A549 (cell line): ENCODE data around the gene RAMP1. TPM values are rescaled to one million over a fixed set of nuclear protein-coding genes. Genes with fewer than 3 reads are reported as not detected.

ENCODE experiments used
- ATAC-seq, 2 experiments: fragments of 200-7000 bp in 1 of 2; fragments of >200 bp in 1 of 2; cut with Nextera tagmentation in 1 of 2; cut with Tn5 transposase in 1 of 2; 3 replicates each; pipeline versions ENCODE4 v1.8.0 to v1.9.1; 2018 to 2020; ENCODE audit warnings: mild to moderate bottlenecking in 1 of 2, moderate library complexity in 1 of 2
- CTCF ChIA-PET: fragments of 300-600 bp; sonication (Branson Sonifier 250); formaldehyde crosslinking; extraction: SDS; loops from one replicate; lab custom pipeline; 2021; ENCODE audit warnings: antibody characterized with exemption, inconsistent platforms; lab: Yijun Ruan, JAX
- POLR2A ChIA-PET: fragments of 350-600 bp; formaldehyde crosslinking; extraction: SDS; loops from one replicate; lab custom pipeline; 2021; ENCODE audit warnings: antibody characterized with exemption, inconsistent platforms; lab: Yijun Ruan, JAX
- DNase-seq, 2 experiments: peaks; one replicate each; pipeline versions ENCODE4 v3.0.0 to v3.0.0-alpha.2; 2011 to 2016; ENCODE audit warnings: low read depth in 1 of 2, low spot score in 1 of 2
- FAIRE-seq: peaks from 2 replicates; lab custom pipeline; 2011; peaks lifted over from hg19 to GRCh38; lab: Jason Lieb, UNC
- H3K27ac ChIP-seq, 2 experiments: fragments of >200 bp; sonication (Bioruptor Twin); formaldehyde crosslinking; 3 replicates each; pipeline ENCODE4 v1.5.1; 2016 to 2017
- H3K4me1 ChIP-seq: fragments of >200 bp; sonication (Bioruptor Twin); formaldehyde crosslinking; 3 replicates; pipeline ENCODE4 v1.6.1; 2016
- H3K4me2 ChIP-seq: fragments of >200 bp; sonication (Bioruptor Twin); formaldehyde crosslinking; 3 replicates; pipeline ENCODE4 v1.6.1; 2016
- H3K4me3 ChIP-seq: fragments of >200 bp; sonication (Bioruptor Twin); formaldehyde crosslinking; 3 replicates; pipeline ENCODE4 v1.5.1; 2016
- H3K9me3 ChIP-seq: fragments of >200 bp; sonication (Bioruptor Twin); formaldehyde crosslinking; 3 replicates; pipeline ENCODE4 v1.6.1; 2016
- CBX8 ChIP-seq: fragments of 200-600 bp; sonication (generic); IDR thresholded peaks from 2 replicates; pipeline ENCODE4 v1.6.1; 2016
- CHD2 ChIP-seq: fragments of 150-350 bp; IDR thresholded peaks from 2 replicates; pipeline ENCODE4 v1.6.1; 2014; ENCODE audit warnings: low read length; ENCODE audit not compliant: partially characterized antibody
- ESRRA ChIP-seq: fragments of 150-350 bp; IDR thresholded peaks from 2 replicates; pipeline ENCODE4 v1.6.1; 2014; ENCODE audit warnings: mild to moderate bottlenecking, low read length, borderline replicate concordance
- HEYL ChIP-seq: fragments of 250-450 bp; sonication (Bioruptor Pico); IDR thresholded peaks from 2 replicates; pipeline ENCODE4 v1.8.0; 2021; ENCODE audit warnings: mild to moderate bottlenecking, moderate library complexity
- JUNB ChIP-seq: fragments of >200 bp; sonication (Bioruptor Twin); formaldehyde crosslinking; IDR thresholded peaks from 2 replicates; pipeline ENCODE4 v1.6.1; 2016
- KDM1A ChIP-seq: fragments of 200-600 bp; sonication (generic); IDR thresholded peaks from 2 replicates; pipeline ENCODE4 v1.6.1; 2016; ENCODE audit warnings: low read depth, mild to moderate bottlenecking
- MAFK ChIP-seq: fragments of 450-650 bp; IDR thresholded peaks from 2 replicates; pipeline ENCODE4 v1.6.1; 2014; ENCODE audit not compliant: partially characterized antibody
- REST ChIP-seq: fragments of 200-600 bp; sonication (generic); IDR thresholded peaks from 2 replicates; pipeline ENCODE4 v1.6.1; 2016; ENCODE audit warnings: antibody characterized with exemption, mild to moderate bottlenecking, moderate library complexity
- USF2 ChIP-seq: fragments of 450-650 bp; IDR thresholded peaks from 2 replicates; pipeline ENCODE4 v1.6.1; 2014; ENCODE audit warnings: antibody characterized with exemption
- ZC3H11A ChIP-seq: fragments of 450-650 bp; IDR thresholded peaks from 2 replicates; pipeline ENCODE4 v1.6.1; 2014; ENCODE audit warnings: antibody characterized with exemption, mild to moderate bottlenecking
- ZNF302 ChIP-seq: fragments of 250-450 bp; sonication (Bioruptor Pico); IDR thresholded peaks from 2 replicates; pipeline ENCODE4 v1.9.0; 2021; ENCODE audit warnings: inconsistent platforms, mild to moderate bottlenecking, moderate library complexity
- WGBS: methylation state at CpG from one replicate; pipeline ENCODE4 v1.1.6; 2017; ENCODE audit errors: missing lambda C conversion rate; 5-methylcytosine and 5-hydroxymethylcytosine counted together
- polyA plus RNA-seq, 4 experiments: library from polyadenylated mRNA; depleted of rRNA in 3 of 4; stranded (reverse); fragments of >200 nt; fragmentation: RNase III in 1 of 4; extraction: RNeasy Plus Mini Kit Qiagen cat#74134 plus additional on column Dnase treatment in 1 of 4; gene quantifications; 2 replicates in 3 of 4; 3 replicates in 1 of 4; pipeline ENCODE4 v1.2.3, GENCODE V29; 2011 to 2017
- TF ChIP-seq, protein P1 (sequence below): fragments of 150-350 bp; IDR thresholded peaks from 2 replicates; pipeline ENCODE4 v1.6.1; 2014; ENCODE audit warnings: low read depth, mild to moderate bottlenecking, low read length
- TF ChIP-seq, protein P2 (sequence below): fragments of >200 bp; sonication (Bioruptor Twin); formaldehyde crosslinking; IDR thresholded peaks from 3 replicates; pipeline ENCODE4 v1.5.1; 2016

RAMP1 gene
- polyA plus RNA-seq, 2 of the 4 experiments (the other 2 are of a cell fraction), result not detected

GRCh38 chr2:237941239-237941638 lies 81.8 kb downstream of the RAMP1 start (continued):
- TF ChIP-seq REST (no peak), ZNF302 (CRISPR knock-in tag) (no peak), ESRRA (no peak)
- TF ChIP-seq, protein P1, sequence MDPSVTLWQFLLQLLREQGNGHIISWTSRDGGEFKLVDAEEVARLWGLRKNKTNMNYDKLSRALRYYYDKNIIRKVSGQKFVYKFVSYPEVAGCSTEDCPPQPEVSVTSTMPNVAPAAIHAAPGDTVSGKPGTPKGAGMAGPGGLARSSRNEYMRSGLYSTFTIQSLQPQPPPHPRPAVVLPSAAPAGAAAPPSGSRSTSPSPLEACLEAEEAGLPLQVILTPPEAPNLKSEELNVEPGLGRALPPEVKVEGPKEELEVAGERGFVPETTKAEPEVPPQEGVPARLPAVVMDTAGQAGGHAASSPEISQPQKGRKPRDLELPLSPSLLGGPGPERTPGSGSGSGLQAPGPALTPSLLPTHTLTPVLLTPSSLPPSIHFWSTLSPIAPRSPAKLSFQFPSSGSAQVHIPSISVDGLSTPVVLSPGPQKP, result no peak

- H3K4me2 ChIP-seq, result no peak overlapping the region
- H3K9me3 ChIP-seq, result peaks cover 12% of the 10 kb centered on the region; the same call in 2 of the 3 replicates
- no peak overlapping the region for H3K27ac ChIP-seq
- ChIA-PET POLR2A (no interaction called here), CTCF (interaction anchor here (1.0 to 4.6 kb wide), 2 partner anchors 18 to 70 kb away, joined by 3 to 18 read pairs; no protein-coding TSS in a partner anchor)
- FAIRE-seq (no peak), DNase-seq (no peak), ATAC-seq (no peak)
- TF ChIP-seq, protein P2, sequence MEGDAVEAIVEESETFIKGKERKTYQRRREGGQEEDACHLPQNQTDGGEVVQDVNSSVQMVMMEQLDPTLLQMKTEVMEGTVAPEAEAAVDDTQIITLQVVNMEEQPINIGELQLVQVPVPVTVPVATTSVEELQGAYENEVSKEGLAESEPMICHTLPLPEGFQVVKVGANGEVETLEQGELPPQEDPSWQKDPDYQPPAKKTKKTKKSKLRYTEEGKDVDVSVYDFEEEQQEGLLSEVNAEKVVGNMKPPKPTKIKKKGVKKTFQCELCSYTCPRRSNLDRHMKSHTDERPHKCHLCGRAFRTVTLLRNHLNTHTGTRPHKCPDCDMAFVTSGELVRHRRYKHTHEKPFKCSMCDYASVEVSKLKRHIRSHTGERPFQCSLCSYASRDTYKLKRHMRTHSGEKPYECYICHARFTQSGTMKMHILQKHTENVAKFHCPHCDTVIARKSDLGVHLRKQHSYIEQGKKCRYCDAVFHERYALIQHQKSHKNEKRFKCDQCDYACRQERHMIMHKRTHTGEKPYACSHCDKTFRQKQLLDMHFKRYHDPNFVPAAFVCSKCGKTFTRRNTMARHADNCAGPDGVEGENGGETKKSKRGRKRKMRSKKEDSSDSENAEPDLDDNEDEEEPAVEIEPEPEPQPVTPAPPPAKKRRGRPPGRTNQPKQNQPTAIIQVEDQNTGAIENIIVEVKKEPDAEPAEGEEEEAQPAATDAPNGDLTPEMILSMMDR, result no peak
- TF ChIP-seq JUNB, result no peak
- TF ChIP-seq CBX8, result no peak
- no peak for TF ChIP-seq ZC3H11A
- no peak for TF ChIP-seq CHD2
- no peak for TF ChIP-seq USF2
- TF ChIP-seq KDM1A, result no peak
- no peak for TF ChIP-seq MAFK
- no peak for TF ChIP-seq REST
- TF ChIP-seq HEYL (CRISPR knock-in tag), result no peak
- WGBS, result 51% methylated on average over 3 of the region's 3 CpGs
- no peak overlapping the region for H3K4me3 ChIP-seq
- H3K4me1 ChIP-seq, result peaks cover 14% of the 10 kb centered on the region; the same call in 2 of the 3 replicates
Measured at GRCh38 chr2:237942513-237942899, 83.1 kb downstream of the RAMP1 start.
